Epithelial cell of proximal tubule (primary cell): ENCODE measurements around the gene SCUBE2. TPM values are rescaled to one million over a fixed set of nuclear protein-coding genes. Genes with fewer than 3 reads are reported as not detected.

Source experiments
- DNase-seq: peaks from one replicate; pipeline ENCODE4 v3.0.0-alpha.2; 2011; ENCODE audit warnings: low read depth
- H3K4me3 ChIP-seq: 2 replicates; pipeline ENCODE4 v1.5.1; 2011; ENCODE audit warnings: low read depth, mild to moderate bottlenecking, low read length
- total RNA-seq: library from RNA; depleted of rRNA; stranded (reverse); fragments of >200 nt; gene quantifications from 2 replicates; pipeline ENCODE4 v1.2.3, GENCODE V29; 2015
- TF ChIP-seq, protein P1 (sequence below): conservative IDR thresholded peaks from 2 replicates; pipeline ENCODE4 v1.5.1; 2012; ENCODE audit warnings: low read depth, mild to moderate bottlenecking, low read length

Gene SCUBE2
- total RNA-seq, 1 donor from 2014 or later: 0.17 TPM

DNA sequence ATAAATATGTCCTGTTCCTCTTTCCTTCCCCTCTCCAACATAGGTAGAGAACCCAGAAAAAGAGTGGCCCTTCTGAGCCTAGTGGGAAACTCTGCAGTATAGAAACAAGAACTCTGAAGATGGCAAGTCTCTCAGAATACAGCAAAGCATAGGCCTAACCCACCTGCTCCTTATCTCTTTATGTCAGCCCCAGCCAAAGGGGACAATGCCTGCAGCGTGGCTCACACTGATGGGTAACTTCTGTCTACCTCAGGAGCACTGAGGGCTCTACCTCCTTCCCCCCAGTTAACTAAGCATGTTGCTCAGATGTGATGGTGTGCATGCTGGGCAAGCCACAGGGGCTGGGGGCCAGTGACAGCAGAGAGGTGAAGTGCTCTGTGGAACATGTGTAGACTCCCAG lies 82.7 kb downstream of the SCUBE2 start:
- H3K4me3 ChIP-seq: no peak overlapping the region
- TF ChIP-seq, protein P1, sequence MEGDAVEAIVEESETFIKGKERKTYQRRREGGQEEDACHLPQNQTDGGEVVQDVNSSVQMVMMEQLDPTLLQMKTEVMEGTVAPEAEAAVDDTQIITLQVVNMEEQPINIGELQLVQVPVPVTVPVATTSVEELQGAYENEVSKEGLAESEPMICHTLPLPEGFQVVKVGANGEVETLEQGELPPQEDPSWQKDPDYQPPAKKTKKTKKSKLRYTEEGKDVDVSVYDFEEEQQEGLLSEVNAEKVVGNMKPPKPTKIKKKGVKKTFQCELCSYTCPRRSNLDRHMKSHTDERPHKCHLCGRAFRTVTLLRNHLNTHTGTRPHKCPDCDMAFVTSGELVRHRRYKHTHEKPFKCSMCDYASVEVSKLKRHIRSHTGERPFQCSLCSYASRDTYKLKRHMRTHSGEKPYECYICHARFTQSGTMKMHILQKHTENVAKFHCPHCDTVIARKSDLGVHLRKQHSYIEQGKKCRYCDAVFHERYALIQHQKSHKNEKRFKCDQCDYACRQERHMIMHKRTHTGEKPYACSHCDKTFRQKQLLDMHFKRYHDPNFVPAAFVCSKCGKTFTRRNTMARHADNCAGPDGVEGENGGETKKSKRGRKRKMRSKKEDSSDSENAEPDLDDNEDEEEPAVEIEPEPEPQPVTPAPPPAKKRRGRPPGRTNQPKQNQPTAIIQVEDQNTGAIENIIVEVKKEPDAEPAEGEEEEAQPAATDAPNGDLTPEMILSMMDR: no peak
- no peak for DNase-seq

DNA sequence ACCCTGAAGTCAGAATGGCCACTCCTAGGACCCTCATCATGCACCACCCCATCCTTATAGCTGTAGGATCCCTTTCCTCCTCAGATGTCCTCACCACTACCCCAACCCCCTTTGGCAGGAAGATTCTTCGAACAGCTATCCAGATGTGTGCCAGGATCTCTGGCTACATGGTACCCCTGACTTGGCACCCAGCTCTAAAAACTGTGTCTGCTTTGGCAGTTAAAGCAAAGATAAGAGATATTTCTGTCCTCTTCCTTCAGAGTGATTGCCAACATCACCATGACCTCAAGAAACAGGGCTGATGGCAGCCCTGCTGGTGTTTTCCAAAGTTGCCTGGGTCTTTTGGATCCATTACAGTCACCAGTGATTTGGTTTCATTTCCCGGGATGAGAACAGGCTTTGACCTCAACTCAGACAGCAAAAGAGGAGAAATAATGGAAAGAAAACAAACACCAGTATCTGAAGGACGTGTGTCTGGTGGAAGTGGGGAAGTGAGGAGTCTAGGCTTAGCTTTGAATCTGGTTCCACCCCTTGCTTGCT lies 83.3 kb downstream of the SCUBE2 start:
- TF ChIP-seq, protein P1: no peak
- no peak overlapping the region for H3K4me3 ChIP-seq
- DNase-seq: no peak

DNA sequence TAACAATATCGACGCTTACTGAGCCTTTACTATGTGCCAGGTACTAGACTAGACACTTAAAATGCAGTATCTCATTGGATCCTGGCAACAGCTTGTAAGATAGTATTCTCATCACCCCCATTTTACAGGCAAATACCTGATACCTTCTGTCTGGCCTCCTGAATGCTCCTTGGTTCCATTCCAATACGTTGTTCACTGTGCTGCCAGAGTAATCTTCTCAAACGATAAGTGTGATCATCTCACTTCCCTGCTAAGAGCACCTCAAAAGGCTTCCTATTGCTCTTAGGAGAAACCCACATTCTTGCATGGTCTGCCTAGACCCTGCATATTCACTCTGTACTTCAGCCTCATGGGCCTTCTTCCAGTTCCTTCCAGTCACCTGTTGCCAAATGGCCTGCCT lies 86.3 kb downstream of the SCUBE2 start:
- no peak overlapping the region for H3K4me3 ChIP-seq
- no peak for DNase-seq
- TF ChIP-seq, protein P1: no peak

DNA sequence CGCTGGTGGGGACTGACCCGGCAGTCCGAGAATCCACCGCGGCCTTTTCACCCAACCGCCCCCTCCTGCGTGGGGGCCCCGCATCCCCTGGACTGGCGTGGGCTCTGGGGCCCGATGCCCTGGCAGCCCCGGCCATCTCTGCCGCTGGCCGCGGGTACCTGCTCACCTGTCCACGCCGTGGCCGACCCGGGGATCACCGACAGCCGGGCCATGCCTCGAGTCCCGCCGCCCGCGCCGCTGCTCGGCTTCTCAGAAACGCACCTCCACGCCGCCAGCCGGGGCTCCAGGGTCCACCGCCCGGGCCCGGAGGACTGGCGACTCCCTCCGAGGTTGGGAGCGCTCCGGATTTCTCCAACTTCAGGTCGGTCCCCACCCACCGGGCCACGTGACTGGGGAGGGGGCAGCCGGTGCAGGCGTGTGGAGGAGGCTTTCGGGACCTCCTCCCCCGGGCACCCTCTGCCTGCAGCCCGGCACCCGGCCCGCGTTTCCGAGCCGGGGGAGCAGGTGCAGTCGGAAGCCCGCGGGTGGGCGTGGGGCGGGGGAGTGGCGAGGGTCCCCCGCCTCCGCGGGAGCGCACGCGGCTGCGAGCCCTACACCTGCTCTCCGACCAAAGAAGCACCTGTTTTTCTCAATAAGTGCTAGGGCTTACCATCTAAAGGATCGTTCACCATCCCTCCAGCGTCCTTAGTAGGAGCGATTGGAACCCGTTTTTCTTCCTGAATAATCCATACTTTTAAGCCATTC lies 87.0 kb downstream of the SCUBE2 start:
- peak overlapping the region; percentile 49 for H3K4me3 ChIP-seq
- TF ChIP-seq, protein P1: no peak
- DNase-seq: no peak

DNA sequence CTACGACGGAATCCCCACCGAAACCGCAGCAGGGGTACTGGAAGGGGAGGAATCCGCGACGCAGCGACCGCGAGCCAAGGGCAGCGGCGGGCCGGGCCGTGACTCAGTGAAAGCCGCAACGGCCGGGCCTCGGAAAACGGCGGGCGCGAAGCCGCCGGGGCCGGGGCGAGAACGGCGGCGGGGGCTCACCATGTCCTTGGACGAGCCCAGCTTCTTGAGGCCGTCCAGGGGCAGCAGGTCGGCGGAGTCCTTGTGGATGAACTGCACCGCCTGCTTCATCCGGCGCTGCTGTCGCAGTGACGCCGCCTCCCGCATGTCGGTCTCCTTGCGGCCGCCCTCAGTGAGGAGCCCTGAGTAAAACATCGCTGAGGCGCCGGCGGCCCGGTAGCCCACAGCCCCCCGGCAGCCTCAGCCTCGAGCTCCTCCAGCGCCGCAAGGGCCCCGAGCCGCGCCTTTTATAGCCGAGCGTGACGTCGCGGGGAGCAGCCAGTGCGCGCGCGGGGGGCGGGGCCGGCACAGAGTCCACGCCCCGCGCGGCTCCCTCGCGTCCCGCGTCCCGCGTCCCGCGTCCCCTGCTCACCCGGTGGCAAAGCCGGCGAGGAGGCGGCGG lies 87.7 kb downstream of the SCUBE2 start, which contains the start of gene NRIP3:
Gene NRIP3, minus strand, starts transcription at position 429 of the 610 bp plus-strand sequence. Its CDS starts 66 bp downstream, at position 363.
- peak within 1 kb of the TSS; percentile 49 for H3K4me3 ChIP-seq
- TF ChIP-seq, protein P1: no peak
- no peak for DNase-seq

DNA sequence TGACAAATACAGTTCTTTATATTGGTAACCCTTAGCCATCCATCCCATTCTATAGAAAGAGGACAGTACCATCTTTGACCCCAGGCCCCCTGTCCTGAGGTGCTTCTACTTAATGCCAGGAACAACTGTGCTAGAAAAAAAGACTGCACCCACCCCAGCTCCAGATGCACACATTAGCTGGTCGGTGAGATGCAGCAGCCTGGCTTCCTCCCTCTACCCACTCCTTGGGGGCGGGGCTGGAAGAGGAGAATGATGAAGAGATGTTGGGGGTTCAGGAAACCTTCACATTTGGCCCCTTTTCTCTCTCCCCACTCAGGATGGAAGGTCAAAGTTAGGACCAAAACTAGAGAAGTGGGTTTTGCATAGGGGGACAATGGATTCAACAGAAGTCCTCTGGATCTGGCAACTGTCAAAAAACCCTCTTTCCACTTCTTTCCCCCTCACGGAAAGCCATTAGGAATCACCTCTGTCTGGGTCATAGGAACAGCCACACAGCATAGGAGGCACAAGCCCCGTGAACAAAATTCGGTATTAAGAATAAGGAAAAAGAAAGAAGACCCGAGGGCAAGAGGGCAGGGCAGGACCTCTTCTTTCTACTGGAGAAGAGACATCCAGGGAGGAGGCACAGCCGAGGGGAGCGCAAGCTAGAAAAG lies 88.4 kb downstream of the SCUBE2 start:
- no peak for DNase-seq
- TF ChIP-seq, protein P1: no peak
- H3K4me3 ChIP-seq: peak overlapping the region; percentile 49
